HG02884 (cell line): ENCODE results near the gene TMEM175.

Experiments used
- ATAC-seq: cut with Tn5 transposase; IDR thresholded peaks from one replicate; pipeline ENCODE4 v1.9.1; 2021; ENCODE audit warnings: mild to moderate bottlenecking, moderate library complexity; ENCODE audit not compliant: unreplicated experiment

Gene TMEM175

DNA sequence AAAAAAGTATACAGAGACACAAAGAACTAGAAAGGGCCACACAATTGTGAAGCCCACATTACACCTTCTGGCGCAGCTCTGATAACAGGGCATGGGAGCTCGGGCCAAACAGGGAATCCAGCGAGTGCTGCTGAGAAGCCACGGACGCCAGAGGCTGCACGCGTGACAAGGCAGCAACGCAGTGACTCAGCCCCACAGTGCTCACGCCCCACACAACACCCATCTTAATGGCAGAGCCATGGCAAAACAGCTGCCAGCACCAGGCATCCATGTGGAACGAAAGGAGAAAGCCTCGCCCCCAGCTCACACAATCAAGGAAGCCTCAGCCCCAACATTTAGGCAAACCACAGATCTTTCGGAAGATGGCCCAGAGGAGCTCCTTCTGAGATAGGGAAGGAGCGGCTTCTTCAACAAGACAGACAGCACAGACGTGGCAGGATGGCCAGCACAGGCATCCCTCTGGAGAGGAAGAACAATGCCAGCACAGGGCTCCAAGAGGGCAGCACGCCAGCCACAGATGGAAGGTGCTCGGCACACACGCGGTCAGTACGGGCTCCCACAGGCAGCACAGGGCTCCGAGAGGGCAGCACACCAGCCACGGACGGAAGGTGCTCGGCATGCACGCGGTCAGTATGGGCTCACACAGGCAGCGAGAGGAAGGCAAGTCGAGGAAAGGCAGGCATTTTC lies 33.2 kb upstream of the TMEM175 start:
- no peak for ATAC-seq

DNA sequence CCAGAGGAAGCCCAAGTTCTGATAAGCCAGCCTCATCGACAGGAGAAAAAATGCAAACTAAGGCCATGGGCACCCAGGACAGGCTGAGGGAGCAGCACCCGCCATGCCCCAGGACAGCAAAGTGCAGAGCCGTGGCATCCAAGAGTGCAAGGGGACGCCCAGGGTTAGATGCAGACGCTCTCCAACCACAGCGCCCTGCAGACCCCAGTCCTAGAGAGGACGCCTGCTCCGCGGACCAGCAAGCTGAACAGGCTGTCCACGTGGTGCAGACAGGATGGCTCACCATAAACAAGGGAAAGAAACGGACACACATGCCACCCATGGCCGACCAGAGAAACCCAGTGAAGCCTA lies 32.7 kb upstream of the TMEM175 start:
- ATAC-seq, result no peak

DNA sequence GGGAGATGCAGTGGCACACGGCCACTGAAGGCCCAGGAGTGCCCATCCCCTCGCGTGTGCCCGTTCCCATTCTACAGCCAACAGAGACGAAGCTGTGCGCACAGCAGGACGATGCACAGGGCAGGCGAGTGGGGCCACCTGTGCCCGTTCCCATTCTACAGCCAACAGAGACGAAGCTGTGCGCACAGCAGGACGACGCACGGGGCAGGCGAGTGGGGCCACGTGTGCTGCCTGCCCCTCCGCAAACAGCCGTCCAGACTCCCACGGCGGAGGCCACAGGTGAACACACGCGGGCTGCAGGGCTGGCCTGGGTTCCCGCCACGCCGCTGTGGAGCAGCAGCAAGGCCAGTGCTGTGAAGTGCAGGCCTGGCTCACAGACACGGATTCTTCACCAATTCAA lies 32.2 kb upstream of the TMEM175 start:
- ATAC-seq, result no peak

DNA sequence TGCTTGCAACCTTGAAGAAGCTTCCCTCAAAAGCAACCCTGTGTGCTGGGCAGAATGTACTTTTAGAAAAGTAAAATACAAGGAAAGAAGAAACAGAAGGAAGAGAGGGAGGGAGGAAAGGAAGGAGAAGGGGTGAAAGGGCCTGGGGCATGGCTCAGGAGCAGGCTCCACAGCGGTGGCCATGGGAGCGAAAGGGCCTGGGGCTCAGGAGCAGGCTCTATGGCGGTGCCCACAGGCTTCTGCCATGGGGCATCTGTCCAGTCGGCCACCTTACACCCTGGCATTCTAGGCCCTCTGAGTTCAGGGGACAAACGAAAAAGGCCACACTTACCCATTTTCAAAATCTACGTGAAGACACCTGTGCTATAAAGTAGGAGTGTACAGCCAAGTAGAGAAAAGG lies 31.5 kb upstream of the TMEM175 start:
- ATAC-seq, result no peak

DNA sequence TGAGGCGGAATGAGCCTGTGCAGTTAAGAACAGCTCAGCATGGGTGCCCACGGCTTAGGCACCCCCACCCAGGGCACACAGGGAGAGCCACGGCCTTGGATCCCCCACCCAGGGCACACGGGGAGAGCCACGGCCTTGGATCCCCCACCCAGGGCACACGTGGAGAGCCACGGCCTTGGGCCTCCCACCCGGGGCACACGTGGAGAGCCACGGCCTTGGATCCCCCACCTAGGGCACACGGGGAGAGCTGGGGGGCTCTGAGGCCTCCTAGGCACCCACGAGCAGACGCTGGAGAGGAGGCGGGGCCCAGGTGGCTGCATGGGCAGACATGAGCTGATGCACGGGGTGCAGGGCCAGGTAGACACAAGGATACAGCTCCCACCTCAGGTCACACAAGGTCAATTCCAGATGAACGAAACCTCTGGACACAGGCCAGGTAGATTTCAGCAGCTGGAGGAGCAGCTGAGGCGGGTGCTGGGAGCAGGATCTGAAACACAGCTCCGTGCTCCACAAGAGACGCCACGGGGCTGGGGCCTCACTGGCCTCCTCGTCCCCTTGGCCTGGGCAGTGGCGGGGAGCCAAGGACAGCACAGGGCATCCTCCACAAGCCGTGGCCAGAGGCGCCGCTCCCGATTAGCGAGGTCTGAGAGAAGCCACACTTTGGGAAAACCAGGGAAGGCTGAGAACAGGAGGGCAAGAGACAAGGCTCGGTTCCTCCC lies 30.9 kb upstream of the TMEM175 start:
- no peak for ATAC-seq

DNA sequence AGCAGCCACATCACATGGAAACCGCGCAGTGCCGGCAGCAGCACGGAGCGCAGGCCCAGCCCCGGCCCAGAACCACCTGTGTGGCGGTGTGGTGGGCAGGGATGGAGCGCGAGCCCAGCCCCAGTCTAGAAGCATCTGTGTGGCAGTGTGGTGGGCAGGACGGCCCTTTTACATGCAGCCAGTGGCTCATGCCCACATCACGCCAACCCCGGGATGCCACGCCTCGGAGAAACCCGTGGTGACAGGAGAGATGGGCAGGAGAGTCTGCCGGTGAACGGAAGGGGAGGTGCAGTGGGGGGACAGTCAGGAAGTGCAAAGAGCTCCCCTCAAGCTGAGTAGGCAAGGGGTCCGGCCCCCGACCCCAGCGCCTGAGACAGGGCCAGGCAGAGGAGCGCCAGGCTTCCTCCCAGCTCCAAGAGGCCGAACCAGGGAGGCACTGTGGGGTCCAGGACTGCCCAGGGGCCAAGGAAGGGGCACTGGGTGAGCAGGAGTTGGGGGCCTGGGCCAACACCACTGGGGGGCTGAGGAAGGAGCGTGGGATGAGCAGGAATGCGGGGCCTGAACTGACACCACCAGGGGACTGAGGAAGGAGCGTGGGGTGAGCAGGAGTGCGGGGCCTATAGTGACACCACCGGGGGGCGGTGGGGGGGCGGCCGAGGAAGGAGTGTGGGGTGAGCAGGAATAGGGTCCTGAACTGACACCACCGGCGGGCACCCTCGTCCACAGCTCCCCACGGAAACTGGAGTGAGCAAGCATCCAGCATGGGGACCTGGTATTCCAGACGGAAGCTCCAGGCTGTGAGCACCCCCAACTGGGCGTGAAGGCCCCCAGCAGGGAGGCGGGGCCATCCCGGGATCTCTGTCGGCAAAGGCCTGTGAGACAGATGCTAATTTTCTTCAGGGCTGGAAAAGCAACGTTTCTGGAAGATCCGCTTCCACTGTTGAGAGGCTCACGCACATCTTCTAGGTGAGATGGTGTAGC lies 28.9 kb upstream of the TMEM175 start:
- no peak for ATAC-seq

DNA sequence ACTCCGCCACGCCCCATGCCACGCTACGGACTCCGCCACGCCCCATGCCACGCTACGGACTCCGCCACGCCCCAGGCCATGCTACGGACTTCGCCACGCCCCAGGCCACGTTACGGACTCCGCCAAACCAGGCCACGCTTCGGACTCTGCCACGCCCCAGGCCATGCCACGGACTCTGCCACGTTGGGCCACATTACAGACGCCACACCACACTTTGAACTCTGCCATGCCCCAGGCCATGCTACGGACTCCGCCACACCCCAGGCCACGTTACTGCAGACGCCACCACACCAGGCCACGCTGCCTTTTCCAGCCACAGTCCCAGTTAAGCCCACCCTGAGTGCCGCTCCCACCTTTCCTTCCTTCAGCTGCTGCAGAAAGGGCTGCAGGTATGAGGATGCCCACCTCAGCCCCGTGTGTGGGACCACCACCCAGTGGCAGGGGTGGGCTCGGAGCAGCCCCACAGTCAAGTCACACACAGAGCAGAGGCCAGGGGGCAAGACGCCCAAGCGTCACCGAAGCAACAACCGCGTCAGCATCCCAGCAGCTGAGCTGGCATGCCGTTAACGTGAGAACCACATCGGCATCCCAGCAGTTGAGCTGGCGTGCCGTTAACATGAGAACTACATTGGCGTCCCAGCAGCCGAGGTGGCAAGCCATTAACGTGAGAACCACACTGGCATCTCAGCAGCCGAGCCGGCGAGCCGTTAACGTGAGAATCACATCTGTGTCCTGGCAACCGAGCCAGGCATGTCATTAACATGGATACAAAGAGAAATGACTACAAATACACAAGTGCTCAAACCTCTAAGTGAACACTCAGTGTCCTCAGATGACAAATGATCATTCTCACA lies 26.5 kb upstream of the TMEM175 start:
- no peak for ATAC-seq

DNA sequence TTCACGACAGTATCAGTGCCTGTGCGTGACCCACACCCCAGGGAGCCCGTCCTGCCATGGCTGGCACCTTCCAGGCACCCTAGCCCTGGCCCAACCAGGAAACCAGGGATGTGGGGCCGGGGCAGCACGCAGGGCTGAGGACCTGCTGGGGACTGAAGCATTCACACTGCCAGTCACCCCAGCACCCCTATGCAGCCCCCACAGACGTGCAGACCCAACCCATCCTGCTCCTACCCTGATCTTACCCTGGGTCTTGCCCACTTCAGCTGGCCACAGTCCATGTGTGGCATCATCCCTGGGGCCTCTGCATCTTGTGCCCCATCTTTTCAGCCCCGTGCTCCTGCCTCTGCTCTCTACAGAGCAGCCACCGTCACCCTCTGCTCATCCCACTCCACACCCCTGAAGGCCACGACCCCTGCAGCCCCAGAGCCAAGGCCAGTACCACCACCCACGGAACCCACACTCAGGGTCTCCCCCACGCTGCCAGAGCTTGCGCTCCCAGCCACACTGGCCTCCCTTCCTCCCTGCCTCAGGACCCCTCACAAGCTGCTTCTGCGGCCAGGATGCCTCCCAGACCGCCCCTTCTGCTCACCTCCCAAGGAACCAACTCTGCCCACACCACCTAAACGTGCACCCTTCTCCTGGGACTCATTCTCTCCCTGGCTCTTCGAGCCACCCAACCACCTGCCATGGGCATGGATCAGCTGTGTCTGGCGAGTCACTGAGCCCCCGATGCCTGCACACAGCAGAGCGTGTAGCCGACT lies 25.7 kb upstream of the TMEM175 start:
- ATAC-seq, result no peak

DNA sequence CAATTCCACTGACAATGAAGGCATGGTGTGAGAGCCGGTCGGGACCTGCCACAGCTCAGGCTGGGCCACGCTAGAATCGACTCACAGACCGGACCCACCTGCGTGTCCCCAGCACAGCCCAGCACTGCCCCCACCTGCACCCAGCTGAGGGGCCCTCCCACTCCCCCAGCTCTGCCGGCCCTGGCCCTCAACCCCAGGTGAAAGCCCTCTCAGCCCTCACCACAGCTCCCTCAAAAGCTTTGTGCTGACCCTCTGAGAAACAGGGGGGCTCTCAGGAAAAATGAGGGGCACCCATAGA lies 25.2 kb upstream of the TMEM175 start:
- no peak for ATAC-seq

DNA sequence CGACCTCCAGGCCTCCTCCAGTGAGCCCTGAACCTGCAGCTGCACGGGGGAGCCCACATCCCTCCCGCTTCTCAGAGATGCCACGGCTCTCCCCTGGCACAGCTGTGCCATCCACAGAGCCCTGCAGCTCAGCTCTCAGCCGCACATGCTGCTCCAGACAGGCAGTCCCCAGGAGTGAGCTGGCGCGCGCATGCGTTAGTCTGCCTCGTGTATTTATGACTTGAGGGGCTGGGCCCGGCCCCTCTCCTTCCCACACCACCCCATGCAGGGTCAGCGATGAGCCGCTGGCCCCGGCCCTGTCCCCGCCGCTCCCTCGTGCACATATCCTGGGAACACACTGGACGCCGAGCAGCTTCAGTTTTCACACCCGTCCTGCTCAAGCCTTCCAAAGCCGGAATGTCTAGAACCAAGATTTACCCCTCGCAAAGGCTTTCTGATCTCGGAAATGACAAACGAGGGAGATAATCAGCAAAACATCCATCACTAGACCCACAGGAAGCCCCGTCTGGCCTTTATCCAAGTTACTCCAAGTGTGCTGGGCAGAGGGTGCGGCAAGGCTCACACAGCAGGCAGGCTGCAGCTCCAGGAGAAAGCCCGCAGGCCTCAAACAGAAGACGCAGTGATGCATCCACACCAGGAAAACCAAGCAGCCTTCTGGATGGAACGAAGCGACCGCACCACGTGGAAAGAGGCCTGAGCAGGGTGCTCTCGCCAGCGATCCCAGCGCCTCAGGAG lies 24.4 kb upstream of the TMEM175 start:
- no peak for ATAC-seq

DNA sequence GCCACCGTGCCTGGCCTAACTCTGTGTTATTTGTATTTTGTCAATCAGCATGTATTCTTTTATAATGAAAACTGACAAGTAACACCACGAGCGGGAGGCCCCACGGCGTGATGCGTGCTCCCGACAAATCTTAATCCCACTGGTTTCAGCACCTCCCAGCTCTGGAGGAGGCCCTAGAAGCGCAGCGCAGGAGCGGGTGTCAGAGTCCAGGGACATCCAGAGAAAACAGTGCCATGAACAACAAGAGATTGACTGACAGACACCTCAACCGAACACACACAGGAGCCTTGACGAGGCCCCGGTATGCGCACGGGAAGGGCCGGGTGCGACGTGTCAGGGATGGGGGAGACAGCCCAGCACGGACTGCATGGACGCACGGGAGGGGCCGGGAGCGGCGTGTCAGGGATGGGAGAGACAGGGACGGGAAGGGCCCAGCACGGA lies 23.1 kb upstream of the TMEM175 start:
- ATAC-seq, result no peak

DNA sequence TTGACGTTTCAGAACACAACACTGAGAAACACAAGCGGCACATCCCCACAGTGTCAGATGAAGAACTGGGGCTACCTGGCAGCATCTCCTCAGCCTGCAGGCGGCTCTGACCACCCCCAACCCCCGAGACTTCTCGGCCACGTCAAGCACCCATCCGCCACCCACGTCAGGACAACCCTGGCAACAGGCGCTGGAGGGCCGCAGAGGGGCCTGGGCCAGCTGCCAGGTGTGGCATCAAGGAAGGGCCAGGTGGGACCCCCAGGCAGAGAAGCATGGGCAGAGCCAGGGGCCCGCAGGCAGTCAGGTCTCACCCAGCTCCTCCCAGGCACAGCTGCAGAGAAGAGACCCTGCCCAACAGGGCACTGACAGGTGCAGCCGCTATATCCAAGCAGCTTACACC lies 22.4 kb upstream of the TMEM175 start:
- ATAC-seq, result no peak

DNA sequence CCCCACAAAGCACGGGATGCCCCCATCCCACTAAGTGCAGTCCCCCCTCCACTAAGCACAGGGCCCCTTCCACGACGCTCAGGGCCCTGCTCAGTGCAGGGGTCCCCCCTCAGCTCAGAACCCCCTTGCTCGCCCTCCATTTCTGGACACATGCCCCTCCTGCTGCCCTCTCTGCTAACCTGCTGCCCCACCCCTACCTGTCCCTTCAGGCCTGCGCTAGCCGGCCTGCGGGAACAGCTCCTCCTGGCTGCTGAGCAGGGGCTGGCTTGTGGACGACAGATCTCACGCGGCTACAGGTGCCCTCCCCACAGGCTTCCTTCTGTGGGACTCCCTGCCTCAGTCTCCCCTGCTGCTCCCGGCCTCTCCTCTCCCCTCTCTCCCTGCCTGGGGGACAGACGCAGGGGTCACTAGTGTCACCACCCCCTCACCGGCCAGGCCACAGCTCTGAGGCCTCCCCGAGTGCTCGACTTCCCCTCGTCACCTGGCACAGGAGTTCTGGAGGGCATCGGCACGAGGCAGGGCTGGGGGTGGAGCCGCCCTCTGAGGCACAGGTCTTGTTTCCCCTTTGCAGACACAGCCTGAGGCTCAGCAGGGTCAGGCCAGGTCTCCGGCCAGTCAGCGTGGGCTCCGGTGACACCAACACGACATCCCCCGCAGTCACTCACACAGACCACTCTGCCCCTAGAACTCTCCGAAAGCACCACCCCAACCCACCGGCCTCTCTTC lies 21.7 kb upstream of the TMEM175 start:
- ATAC-seq, result no peak

DNA sequence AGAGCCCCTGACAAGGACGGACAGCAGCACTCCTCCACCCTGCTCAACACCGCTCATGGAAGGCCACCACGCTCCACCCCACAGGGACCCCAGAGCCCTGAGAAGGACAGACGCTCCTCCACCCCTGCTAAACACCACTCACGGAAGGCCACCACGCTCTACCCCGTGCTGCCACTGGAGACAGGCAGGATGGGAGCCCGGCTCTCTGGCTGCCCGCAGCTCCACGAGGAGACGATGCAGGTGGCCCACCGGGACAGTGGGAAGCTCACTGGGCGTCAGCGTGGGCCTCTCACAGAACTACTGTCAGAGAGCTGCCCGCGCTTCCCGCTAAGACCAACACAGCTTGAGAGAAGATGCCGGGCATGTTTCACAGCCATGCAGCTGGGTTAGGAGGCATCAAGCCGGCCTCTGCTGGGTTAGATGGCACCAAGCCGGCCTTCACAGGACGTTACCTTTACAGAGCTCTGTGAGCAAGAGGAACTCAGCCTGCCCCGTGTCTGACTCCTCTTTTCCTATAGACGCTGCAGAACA lies 21.0 kb upstream of the TMEM175 start:
- ATAC-seq, result no peak

DNA sequence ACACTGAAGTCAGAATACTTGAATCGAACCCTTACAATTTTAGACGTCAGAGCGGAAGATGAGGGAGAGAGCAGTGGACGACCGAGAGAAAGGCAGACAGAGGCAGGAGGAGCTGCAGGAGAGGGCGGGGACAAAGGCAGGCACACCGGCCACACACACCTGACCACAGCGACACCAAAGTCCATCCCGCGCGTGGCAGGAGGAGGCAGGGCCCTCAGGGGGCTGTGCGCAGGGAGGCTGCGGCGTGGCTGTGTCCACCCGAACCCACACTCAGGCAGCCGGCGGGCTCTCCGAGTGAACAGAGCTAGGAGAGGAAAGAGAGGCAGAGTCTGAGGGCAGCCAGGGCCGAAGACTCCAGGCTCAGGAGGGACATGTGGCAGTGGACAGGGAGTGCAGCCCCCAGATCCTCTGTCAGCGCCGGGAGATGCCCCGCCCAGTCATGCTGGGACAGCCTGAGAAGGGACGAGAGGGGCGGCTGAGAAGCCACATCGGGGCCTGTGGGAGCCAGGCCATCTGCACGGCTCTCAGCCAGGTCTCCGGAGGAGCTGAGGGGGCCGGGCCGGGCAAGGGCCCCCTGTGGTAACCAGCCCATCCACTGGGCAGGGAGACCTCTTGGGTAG lies 20.3 kb upstream of the TMEM175 start:
- ATAC-seq, result no peak

DNA sequence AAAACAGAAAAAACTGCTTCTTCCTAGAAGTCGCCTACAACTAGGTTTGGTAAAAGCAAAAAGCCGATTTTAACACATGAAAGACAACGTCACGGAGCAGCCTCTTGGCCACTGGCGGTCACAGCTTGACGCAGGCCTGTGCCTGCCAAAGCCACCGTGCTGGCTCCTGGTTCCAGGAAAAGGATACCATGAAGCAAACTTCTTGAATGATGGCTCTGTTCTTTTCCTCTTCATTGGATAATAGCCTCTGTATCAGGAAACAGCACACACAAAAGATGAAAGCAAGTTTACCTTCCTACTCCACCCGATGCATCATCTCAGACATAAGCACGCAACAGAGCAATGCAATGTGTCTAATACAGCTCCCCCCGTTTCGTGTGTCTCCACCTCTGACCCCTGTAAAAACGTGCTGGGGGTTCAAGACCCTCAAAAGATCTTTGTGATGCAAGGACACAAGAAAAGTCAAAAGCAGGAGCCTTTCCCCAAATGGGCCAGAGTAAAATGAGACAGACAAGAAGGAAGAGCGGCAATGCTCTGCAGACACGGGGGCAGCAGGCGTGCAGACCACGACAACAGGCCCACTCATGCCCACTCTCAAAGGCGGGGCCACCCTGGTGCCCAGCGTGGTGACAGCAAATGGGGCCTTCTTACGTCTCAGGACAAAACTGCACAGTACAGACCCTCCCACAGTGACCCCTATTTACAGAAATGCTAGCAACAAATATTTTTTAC lies 19.5 kb upstream of the TMEM175 start:
- no peak for ATAC-seq

DNA sequence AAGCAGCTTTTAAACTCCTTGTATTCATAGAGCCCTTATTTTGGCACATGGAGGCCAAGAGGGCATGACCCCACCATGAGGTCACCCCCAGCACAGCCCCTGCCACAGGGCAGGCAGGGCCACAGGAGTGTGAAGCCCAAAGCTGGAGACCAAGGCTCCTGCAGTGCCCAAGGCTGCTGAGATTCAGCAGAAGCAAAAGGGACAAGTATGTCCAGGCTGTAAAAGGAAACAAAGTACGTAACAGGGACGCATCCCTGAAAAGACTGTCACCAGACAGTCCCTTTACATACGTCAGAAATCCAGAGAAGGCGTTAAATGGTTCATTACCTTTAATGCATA lies 19.0 kb upstream of the TMEM175 start:
- ATAC-seq, result no peak

DNA sequence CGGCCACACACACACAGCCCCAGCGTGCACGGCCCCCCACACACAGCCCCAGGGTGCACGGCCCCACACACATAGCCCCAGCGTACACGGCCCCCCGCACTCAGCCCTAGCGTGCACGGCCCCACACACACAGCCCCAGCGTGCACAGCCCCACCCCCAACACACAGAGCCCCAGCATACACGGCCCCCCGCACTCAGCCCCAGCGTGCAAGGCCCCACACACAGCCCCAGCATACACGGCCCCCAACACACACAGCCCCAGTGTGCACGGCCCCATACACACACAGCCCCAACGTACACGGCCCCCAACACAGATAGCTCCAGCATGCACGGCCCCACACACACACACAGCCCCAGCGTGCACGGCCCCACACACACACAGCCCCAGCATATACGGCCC lies 17.7 kb upstream of the TMEM175 start:
- no peak for ATAC-seq
